ENCODE results near the gene FSCN2.

GRCh38 chr17:81482673-81483072 lies 45.5 kb upstream of the FSCN2 start:
- TF ChIP-seq CTCF (IDR thresholded peaks at IDR 0.05; ENCODE audit: low read length) = no peak
- no peak for TF ChIP-seq EZH2 (optimal IDR thresholded peaks at IDR 0.05; ENCODE audit: low read depth, low read length)

Measured in MM.1S (cell line).